GM19193 (cell line): ENCODE results near the gene DPP8.

Experiments
- POLR2A ChIP-seq: IDR thresholded peaks from 4 replicates; pipeline ENCODE4 v1.6.1; 2011; ENCODE audit not compliant: insufficient read depth, insufficient read length; ENCODE audit errors: extremely low read depth

Gene DPP8

GRCh38 chr15:65400760-65401610 lies 116.5 kb downstream of the DPP8 start:
- TF ChIP-seq POLR2A, result no peak

- no peak for TF ChIP-seq POLR2A
These were observed 117.5 kb downstream of the DPP8 start for GRCh38 chr15:65399997-65400396.

- no peak for TF ChIP-seq POLR2A
These were observed 118.3 kb downstream of the DPP8 start for GRCh38 chr15:65399001-65399706.

- TF ChIP-seq POLR2A, result no peak
These were observed 120.5 kb downstream of the DPP8 start for GRCh38 chr15:65396965-65397317.

- TF ChIP-seq POLR2A, result no peak
These were observed 121.1 kb downstream of the DPP8 start for GRCh38 chr15:65396283-65396964.

GRCh38 chr15:65395567-65396202 lies 121.8 kb downstream of the DPP8 start:
- TF ChIP-seq POLR2A, result no peak

GRCh38 chr15:65394936-65395335 lies 122.6 kb downstream of the DPP8 start:
- no peak for TF ChIP-seq POLR2A

- TF ChIP-seq POLR2A, result no peak
These were observed 123.2 kb downstream of the DPP8 start for GRCh38 chr15:65394280-65394789.

- no peak for TF ChIP-seq POLR2A
These were observed 123.9 kb downstream of the DPP8 start for GRCh38 chr15:65393557-65393956.

- TF ChIP-seq POLR2A, result no peak
These were observed 124.4 kb downstream of the DPP8 start for GRCh38 chr15:65393091-65393490.
